ENCODE results near the gene TBCD. TPM values are rescaled to one million over a fixed set of nuclear protein-coding genes. Genes with fewer than 3 reads are reported as not detected.

TBCD gene
- total and polyA plus RNA-seq, 9 of the 15 experiments (the other 6 are each of a cell fraction or from before 2014, with no cell fraction given) = 8.9 to 98.5 (median 28.0) TPM

- BruUV-seq (replicated peaks) = no TSS peak
- DNase-seq (ENCODE audit: extremely low read depth in 1 of 4, low spot score in 3 of 4) (no peak), ATAC-seq (no peak), FAIRE-seq (no peak)
- Histone ChIP-seq H3K27me3 (ENCODE audit: control insufficient read depth in 2 of 2, insufficient read depth in 2 of 2, low read length in 2 of 2) (no peaks in the 10 kb centered on the region), H3K9ac (ENCODE audit: insufficient read depth in 1 of 2, low read depth in 2 of 2, low read length in 2 of 2) (no peak overlapping the region), H3K9me1 (ENCODE audit: control insufficient read depth, insufficient read depth, low read length) (no peaks in the 10 kb centered on the region), H3K36me3 (ENCODE audit: control insufficient read depth, insufficient read depth, low read length) (peaks cover 48% of the 10 kb centered on the region), H4K20me1 (replicated peaks; ENCODE audit: control insufficient read depth, insufficient read depth, low read length) (no peaks in the 10 kb centered on the region), H3K4me2 (ENCODE audit: insufficient read depth, low read length) (no peak overlapping the region), H2AFZ (ENCODE audit: low read depth, low read length) (no peak overlapping the region), H3K9me3 (replicated peaks; ENCODE audit: control insufficient read depth, insufficient read depth, low read depth, low read length) (no peaks in the 10 kb centered on the region), H3K4me3 (no peak overlapping the region), H3K79me2 (ENCODE audit: control insufficient read depth, insufficient read depth, low read length) (peaks cover 33% of the 10 kb centered on the region), H3K27ac (ENCODE audit: extremely low read depth, low read depth, low read length) (no peak overlapping the region), H3K4me1 (replicated peaks in 1 of 2; ENCODE audit: control insufficient read depth in 2 of 2, insufficient read depth in 2 of 2, low read length in 2 of 2) (peaks cover 26 to 51% of the 10 kb centered on the region in 2 experiments)
- intact Hi-C loops (cut with micrococcal nuclease) = no loop called here
- POLR2A ChIA-PET = interaction anchor here (0.6 kb wide), 1 partner anchor 551 kb away, joined by 4 read pairs; no protein-coding TSS in a partner anchor
- CTCF ChIA-PET (ENCODE audit: low intra/inter-chr PET ratio) = no interaction called here
- TF ChIP-seq ZBED1 (IDR thresholded peaks at IDR 0.05) (no peak), HDAC2 (IDR thresholded peaks at IDR 0.05) (no peak), U2AF2 (optimal IDR thresholded peaks at IDR 0.05; ENCODE audit: low read depth, low read length) (no peak), ZNF12 (CRISPR knock-in tag; IDR thresholded peaks at IDR 0.05) (no peak), MBD1 (CRISPR knock-in tag; IDR thresholded peaks at IDR 0.05) (no peak), MED1 (CRISPR knock-in tag; IDR thresholded peaks at IDR 0.05; ENCODE audit: borderline replicate concordance) (no peak), ZNF511 (CRISPR knock-in tag; IDR thresholded peaks at IDR 0.05) (no peak)
- in situ Hi-C loops (cut with MboI) = no loop called here
- 93% methylated on average over 23 of the region's 28 CpGs for WGBS (ENCODE audit: insufficient coverage, low coverage, missing lambda C conversion rate)
Observed at GRCh38 chr17:82889496-82890338, 137.9 kb downstream of the TBCD start.
